GM12891 (cell line): ENCODE results near the gene EPHA8.

Experiments
- DNase-seq: peaks from one replicate; pipeline ENCODE4 v3.0.0; 2011; ENCODE audit warnings: low spot score; ENCODE audit not compliant: insufficient read length
- FAIRE-seq: peaks from 2 replicates; lab custom pipeline; 2011; peaks lifted over from hg19 to GRCh38; lab: Jason Lieb, UNC
- PAX5 ChIP-seq: IDR thresholded peaks from 2 replicates; pipeline ENCODE4 v1.6.1; 2011; ENCODE audit warnings: low read length, moderate library complexity, mild to moderate bottlenecking; ENCODE audit not compliant: insufficient read depth, severe bottlenecking
- POLR2A ChIP-seq: IDR thresholded peaks from 2 replicates; pipeline ENCODE4 v1.6.1; 2011; ENCODE audit warnings: low read depth, low read length, control low read depth
- POLR2AphosphoS5 ChIP-seq: IDR thresholded peaks from 2 replicates; pipeline ENCODE4 v1.6.1; 2011; ENCODE audit warnings: low read depth, low read length, control low read depth
- POU2F2 ChIP-seq: IDR thresholded peaks from 2 replicates; pipeline ENCODE4 v1.6.1; 2011; ENCODE audit warnings: low read depth, mild to moderate bottlenecking, control low read depth, low read length, moderate library complexity
- SPI1 ChIP-seq: IDR thresholded peaks from 2 replicates; pipeline ENCODE4 v1.6.1; 2011; ENCODE audit warnings: low read depth, low read length, control low read depth
- TAF1 ChIP-seq: IDR thresholded peaks from 2 replicates; pipeline ENCODE4 v1.6.1; 2011; ENCODE audit warnings: low read depth, low read length, control low read depth

Gene EPHA8

GRCh38 chr1:22646384-22646783, 83.1 kb downstream of the EPHA8 start:
- DNase-seq (no peak), FAIRE-seq (no peak)
- TF ChIP-seq POLR2AphosphoS5 = no peak
- no peak for TF ChIP-seq POU2F2
- TF ChIP-seq SPI1 = no peak
- TF ChIP-seq PAX5 = no peak

- no peak for DNase-seq
- TF ChIP-seq POLR2A (no peak), SPI1 (no peak), POU2F2 (no peak), PAX5 (no peak), TAF1 (no peak)
- no peak for FAIRE-seq
These were observed 86.9 kb downstream of the EPHA8 start for GRCh38 chr1:22650089-22650693.

GRCh38 chr1:22651941-22652856, 88.9 kb downstream of the EPHA8 start:
- no peak for TF ChIP-seq TAF1
- no peak for TF ChIP-seq POU2F2
- no peak for TF ChIP-seq PAX5
- TF ChIP-seq SPI1 = no peak
- no peak for TF ChIP-seq POLR2AphosphoS5
- no peak for TF ChIP-seq POLR2A
- DNase-seq (no peak), FAIRE-seq (no peak)

GRCh38 chr1:22652881-22653316, 89.6 kb downstream of the EPHA8 start, which contains the start of gene C1QB:
Gene C1QB (plus strand): TSS chr1:22653236. CDS start chr1:22659463, 6,227 bp downstream.
- DNase-seq (no peak), FAIRE-seq (no peak)
- TF ChIP-seq POLR2A = no peak
- TF ChIP-seq SPI1 = no peak
- TF ChIP-seq PAX5 = no peak
- TF ChIP-seq TAF1 = no peak
- TF ChIP-seq POLR2AphosphoS5 = no peak
- no peak for TF ChIP-seq POU2F2
